HL-60 (cell line): Measurements from ENCODE around the gene ATP11A.

Source experiments
- CTCF ChIP-seq: IDR thresholded peaks from one replicate; pipeline ENCODE4 v1.5.1; 2011; ENCODE audit warnings: low read length, control low read depth, inconsistent platforms; ENCODE audit not compliant: insufficient read depth
- GABPA ChIP-seq: IDR thresholded peaks from 2 replicates; pipeline ENCODE4 v1.6.1; 2012; ENCODE audit warnings: low read depth
- POLR2AphosphoS5 ChIP-seq: IDR thresholded peaks from 2 replicates; pipeline ENCODE4 v1.6.1; 2012; ENCODE audit warnings: low read depth
- SPI1 ChIP-seq: IDR thresholded peaks from 2 replicates; pipeline ENCODE4 v1.6.1; 2012; ENCODE audit warnings: low read depth, mild to moderate bottlenecking, borderline replicate concordance

GRCh38 chr13:112742583-112742982 lies 52.7 kb downstream of the ATP11A start:
- TF ChIP-seq CTCF = no peak
- no peak for TF ChIP-seq POLR2AphosphoS5
- no peak for TF ChIP-seq SPI1
- TF ChIP-seq GABPA = no peak
